Natural killer cell (primary cell): ENCODE results near the gene PCGF2. TPM values are rescaled to one million over a fixed set of nuclear protein-coding genes. Genes with fewer than 3 reads are reported as not detected.

Experiments used
- ATAC-seq, 3 donors: fragments of 150-1000 bp in 2 of 3; fragments of 200-7000 bp in 1 of 3; cut with Tn5 transposase; 1 replicate in 1 of 3; 2 replicates in 2 of 3; pipeline ENCODE4 v1.10.0; 2021; ENCODE audit warnings: mild to moderate bottlenecking in 2 of 3, moderate library complexity in 2 of 3
- DNase-seq, 2 donors: peaks; one replicate each; pipeline versions ENCODE4 v3.0.0 to v3.0.0-alpha.2; 2013 to 2021; ENCODE audit warnings: mixed read lengths in 1 of 2
- H3K27ac ChIP-seq: one replicate; pipeline ENCODE4 v1.5.1; 2013; ENCODE audit warnings: mild to moderate bottlenecking, low read length
- H3K27me3 ChIP-seq: one replicate; pipeline ENCODE4 v1.6.1; 2013; ENCODE audit warnings: low read length; ENCODE audit not compliant: control insufficient read depth, insufficient read depth
- H3K36me3 ChIP-seq: one replicate; pipeline ENCODE4 v1.6.1; 2013; ENCODE audit warnings: low read length; ENCODE audit not compliant: control insufficient read depth, insufficient read depth
- H3K4me1 ChIP-seq: one replicate; pipeline ENCODE4 v1.6.1; 2013; ENCODE audit warnings: low read length; ENCODE audit not compliant: control insufficient read depth, insufficient read depth
- H3K4me3 ChIP-seq: one replicate; pipeline ENCODE4 v1.5.1; 2013; ENCODE audit warnings: low read length
- H3K9me3 ChIP-seq: one replicate; pipeline ENCODE4 v1.6.1; 2013; ENCODE audit warnings: low read length; ENCODE audit not compliant: control insufficient read depth, insufficient read depth
- H3K27ac Mint-ChIP-seq, 2 donors: one replicate each; pipeline ENCODE4 v1.8.0; 2022; ENCODE audit warnings: mild to moderate bottlenecking in 2 of 2, mixed read lengths in 2 of 2, moderate library complexity in 1 of 2
- H3K27me3 Mint-ChIP-seq, 2 donors: one replicate each; pipeline ENCODE4 v1.8.0; 2022; ENCODE audit warnings: low read depth in 2 of 2, mixed read lengths in 2 of 2
- H3K36me3 Mint-ChIP-seq: one replicate; pipeline ENCODE4 v1.8.0; 2022; ENCODE audit warnings: mixed read lengths
- H3K4me1 Mint-ChIP-seq, 2 donors: one replicate each; pipeline ENCODE4 v1.8.0; 2022; ENCODE audit warnings: mixed read lengths in 2 of 2
- H3K4me3 Mint-ChIP-seq: one replicate; pipeline ENCODE4 v1.8.0; 2022; ENCODE audit warnings: mild to moderate bottlenecking, moderate library complexity, mixed read lengths
- H3K9me3 Mint-ChIP-seq, 2 donors: one replicate each; pipeline ENCODE4 v1.8.0; 2022; ENCODE audit warnings: mixed read lengths in 2 of 2
- CTCF ChIP-seq: fragments of 200-600 bp; IDR thresholded peaks from one replicate; pipeline ENCODE4 v1.8.0; 2022; ENCODE audit warnings: antibody characterized with exemption
- WGBS: methylation state at CpG from one replicate; pipeline ENCODE4 v1.1.7; 2013; ENCODE audit warnings: missing lambda C conversion rate; ENCODE audit not compliant: insufficient coverage; 5-methylcytosine and 5-hydroxymethylcytosine counted together
- intact Hi-C: fragments of 100-400 bp; cut with micrococcal nuclease; formaldehyde crosslinking; loops from one replicate; pipeline ENCODE4 v1.14.2; 2022
- total RNA-seq, 4 donors: library from RNA; stranded (reverse); fragments of 120-200 nt in 1 of 4; gene quantifications; one replicate each; pipeline versions ENCODE4 v1.2.3 to v1.2.4, GENCODE V29; 2013 to 2022

Gene PCGF2
- total RNA-seq, 3 donors from 2014 or later (not counting 1 experiment from before 2014, with no cell fraction given), result 0.12 TPM; not detected in 2

- Histone ChIP-seq H3K9me3 (no peaks in the 10 kb centered on the region), H3K27me3 (no peaks in the 10 kb centered on the region), H3K36me3 (no peaks in the 10 kb centered on the region), H3K27ac (no peak overlapping the region), H3K4me3 (no peak overlapping the region), H3K4me1 (peaks cover 3% of the 10 kb centered on the region)
- H3K36me3 Mint-ChIP-seq, result no peaks in the 10 kb centered on the region
- no peak for TF ChIP-seq CTCF
- H3K27me3 Mint-ChIP-seq, result peaks cover 0 to 3% of the 10 kb centered on the region in 2 donors
- intact Hi-C loops, result no loop called here
- peaks cover 19 to 25% of the 10 kb centered on the region in 2 donors for H3K4me1 Mint-ChIP-seq
- no peak overlapping the region for H3K4me3 Mint-ChIP-seq
- H3K9me3 Mint-ChIP-seq, result no peaks in the 10 kb centered on the region
- DNase-seq, result no peak
- no peak overlapping the region for H3K27ac Mint-ChIP-seq
- ATAC-seq, result no peak
- 90% methylated on average over 12 of the region's 12 CpGs for WGBS
Measured at GRCh38 chr17:38693700-38694329, 54.3 kb downstream of the PCGF2 start.

- Mint-ChIP-seq H3K4me3 (no peak overlapping the region), H3K9me3 (no peaks in the 10 kb centered on the region), H3K36me3 (no peaks in the 10 kb centered on the region), H3K4me1 (peaks cover 6 to 9% of the 10 kb centered on the region in 2 donors), H3K27me3 (peaks cover 0 to 3% of the 10 kb centered on the region in 2 donors), H3K27ac (peak overlapping the region in 1 of 2 donors; percentile 20)
- no peaks in the 10 kb centered on the region for H3K27me3 ChIP-seq
- intact Hi-C loops, result no loop called here
- ATAC-seq (no peak), DNase-seq (no peak)
- H3K4me1 ChIP-seq, result peaks cover 3% of the 10 kb centered on the region
- H3K36me3 ChIP-seq, result no peaks in the 10 kb centered on the region
- TF ChIP-seq CTCF, result no peak
- H3K4me3 ChIP-seq, result no peak overlapping the region
- no peak overlapping the region for H3K27ac ChIP-seq
- WGBS, result 94% methylated on average over 4 of the region's 4 CpGs
- no peaks in the 10 kb centered on the region for H3K9me3 ChIP-seq
Measured at GRCh38 chr17:38691154-38691553, 57.0 kb downstream of the PCGF2 start.

GRCh38 chr17:38690386-38690785 lies 57.8 kb downstream of the PCGF2 start:
- DNase-seq, result no peak
- H3K27me3 ChIP-seq, result no peaks in the 10 kb centered on the region
- no peak overlapping the region for H3K27ac ChIP-seq
- no peaks in the 10 kb centered on the region for H3K36me3 ChIP-seq
- Mint-ChIP-seq H3K9me3 (no peaks in the 10 kb centered on the region), H3K4me1 (peaks cover 6 to 9% of the 10 kb centered on the region in 2 donors), H3K4me3 (no peak overlapping the region), H3K27me3 (peaks cover 0 to 10% of the 10 kb centered on the region in 2 donors), H3K27ac (peak overlapping the region in 1 of 2 donors; percentile 20), H3K36me3 (no peaks in the 10 kb centered on the region)
- no peak for ATAC-seq
- intact Hi-C loops, result no loop called here
- no peaks in the 10 kb centered on the region for H3K9me3 ChIP-seq
- TF ChIP-seq CTCF, result no peak
- H3K4me1 ChIP-seq, result no peaks in the 10 kb centered on the region
- no peak overlapping the region for H3K4me3 ChIP-seq
- 94% methylated on average over 2 of the region's 4 CpGs for WGBS

- 87% methylated on average over 5 of the region's 5 CpGs for WGBS
- Histone ChIP-seq H3K4me3 (no peak overlapping the region), H3K4me1 (no peaks in the 10 kb centered on the region), H3K9me3 (no peaks in the 10 kb centered on the region), H3K27ac (no peak overlapping the region), H3K27me3 (no peaks in the 10 kb centered on the region), H3K36me3 (no peaks in the 10 kb centered on the region)
- intact Hi-C loops, result no loop called here
- DNase-seq, result no peak
- no peak overlapping the region for H3K27ac Mint-ChIP-seq
- H3K4me1 Mint-ChIP-seq, result peaks cover 6 to 9% of the 10 kb centered on the region in 2 donors
- no peak overlapping the region for H3K4me3 Mint-ChIP-seq
- H3K36me3 Mint-ChIP-seq, result no peaks in the 10 kb centered on the region
- peaks cover 0 to 7% of the 10 kb centered on the region in 2 donors for H3K27me3 Mint-ChIP-seq
- no peak for ATAC-seq
- H3K9me3 Mint-ChIP-seq, result no peaks in the 10 kb centered on the region
- TF ChIP-seq CTCF, result no peak
Measured at GRCh38 chr17:38687286-38687685, 60.9 kb downstream of the PCGF2 start.
